Subcutaneous adipose tissue (tissue), 4 donors: Measurements from ENCODE around the gene LMF2. TPM values are rescaled to one million over a fixed set of nuclear protein-coding genes. Genes with fewer than 3 reads are reported as not detected.

Experiments
- CTCF ChIP-seq: fragments of 450-650 bp; IDR thresholded peaks from one replicate; pipeline ENCODE4 v1.5.1; 2016; ENCODE audit warnings: low read depth, mild to moderate bottlenecking, control low read depth, antibody characterized with exemption, moderate library complexity
- total RNA-seq, 4 donors: library from RNA; depleted of rRNA; stranded (reverse); fragments of >200 nt; gene quantifications; one replicate each; pipeline ENCODE4 v1.1.0, GENCODE V29; 2016

LMF2 gene
- total RNA-seq, 4 donors from 2014 or later: 24.1 to 76.3 (median 37.0) TPM

- no peak for TF ChIP-seq CTCF
Observed at GRCh38 chr22:50488006-50488677, 19.4 kb downstream of the LMF2 start.

GRCh38 chr22:50487290-50488005 is 20.1 kb downstream of the LMF2 start:
- no peak for TF ChIP-seq CTCF

GRCh38 chr22:50486561-50487289 is 20.8 kb downstream of the LMF2 start, which contains the start of gene MIOX:
MIOX (plus strand) TSS chr22:50486859; CDS start chr22:50486898, 39 bp downstream.
- no peak for TF ChIP-seq CTCF

- no peak for TF ChIP-seq CTCF
Observed at GRCh38 chr22:50485221-50486131, 22.0 kb downstream of the LMF2 start.

- no peak for TF ChIP-seq CTCF
Observed at GRCh38 chr22:50483977-50484853, 23.3 kb downstream of the LMF2 start.

GRCh38 chr22:50483556-50483955 is 23.9 kb downstream of the LMF2 start:
- no peak for TF ChIP-seq CTCF
